Measurements from ENCODE around the gene CEMIP.

The CEMIP gene

DNA sequence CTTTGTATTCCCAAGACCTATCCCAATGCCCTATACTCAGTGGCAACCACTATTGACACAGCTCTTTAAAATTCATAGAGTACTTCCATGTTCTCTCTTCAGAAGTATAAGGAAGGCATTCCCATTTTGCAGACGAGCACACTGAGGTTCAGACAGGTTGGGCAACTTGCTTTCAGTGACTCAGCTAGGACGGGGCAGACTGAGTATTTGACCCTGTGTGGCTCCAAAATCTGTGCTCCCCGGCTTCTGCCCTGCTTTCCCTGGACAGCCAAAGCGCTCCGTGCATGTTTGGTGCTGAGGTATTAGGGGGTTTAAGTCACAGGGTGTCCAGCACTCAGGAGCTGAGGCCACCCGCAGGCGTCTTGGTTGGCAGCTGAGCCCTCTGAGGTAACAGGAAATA is 59.5 kb downstream of the CEMIP start (continued):
- TF ChIP-seq PRDM2 (tag by site-specific recombination; IDR thresholded peaks at IDR 0.05; ENCODE audit: borderline replicate concordance): no peak

DNA sequence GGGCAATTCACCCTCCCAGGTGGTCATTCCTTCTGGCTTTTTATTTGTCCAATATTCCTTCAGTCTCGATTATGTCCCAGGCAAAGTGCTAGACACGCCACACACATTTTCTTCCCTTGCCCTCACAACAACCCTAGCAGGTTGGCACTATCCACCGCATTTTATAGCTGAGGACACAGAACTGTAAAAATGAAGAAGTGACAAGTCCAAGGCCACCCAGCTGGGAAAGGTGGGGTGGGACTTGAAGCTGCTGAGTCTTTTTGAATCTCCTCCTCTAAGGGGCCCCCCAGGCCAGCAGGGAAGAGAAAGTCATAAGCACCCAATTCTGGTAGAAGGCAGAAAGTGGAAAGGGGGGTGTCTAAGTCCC is 60.6 kb downstream of the CEMIP start:
- ChIA-PET POLR2A (no interaction called here), CTCF (interaction anchor here (0.8 kb wide), 1 partner anchor 21 kb away, joined by 3 read pairs; no protein-coding TSS in a partner anchor)
- Histone ChIP-seq H3K9me3 (ENCODE audit: control insufficient read depth, insufficient read depth, low read depth, low read length) (no peaks in the 10 kb centered on the region), H3K4me3 (ENCODE audit: low read depth, low read length) (no peak overlapping the region), H3K36me3 (ENCODE audit: control insufficient read depth in 2 of 2, insufficient read depth in 1 of 2, low read length in 2 of 2) (no peaks in the 10 kb centered on the region), H3K4me1 (ENCODE audit: control insufficient read depth, insufficient read depth, low read length) (no peaks in the 10 kb centered on the region; the same call in 1 of the 2 replicates), H3K27ac (ENCODE audit: extremely low read depth, low read depth, low read length) (no peak overlapping the region)
- TF ChIP-seq ZNF777 (tag by site-specific recombination; IDR thresholded peaks at IDR 0.05; ENCODE audit: borderline replicate concordance): no peak
- TF ChIP-seq ZNF184 (tag by site-specific recombination; IDR thresholded peaks at IDR 0.05): no peak
- TF ChIP-seq, protein P1, sequence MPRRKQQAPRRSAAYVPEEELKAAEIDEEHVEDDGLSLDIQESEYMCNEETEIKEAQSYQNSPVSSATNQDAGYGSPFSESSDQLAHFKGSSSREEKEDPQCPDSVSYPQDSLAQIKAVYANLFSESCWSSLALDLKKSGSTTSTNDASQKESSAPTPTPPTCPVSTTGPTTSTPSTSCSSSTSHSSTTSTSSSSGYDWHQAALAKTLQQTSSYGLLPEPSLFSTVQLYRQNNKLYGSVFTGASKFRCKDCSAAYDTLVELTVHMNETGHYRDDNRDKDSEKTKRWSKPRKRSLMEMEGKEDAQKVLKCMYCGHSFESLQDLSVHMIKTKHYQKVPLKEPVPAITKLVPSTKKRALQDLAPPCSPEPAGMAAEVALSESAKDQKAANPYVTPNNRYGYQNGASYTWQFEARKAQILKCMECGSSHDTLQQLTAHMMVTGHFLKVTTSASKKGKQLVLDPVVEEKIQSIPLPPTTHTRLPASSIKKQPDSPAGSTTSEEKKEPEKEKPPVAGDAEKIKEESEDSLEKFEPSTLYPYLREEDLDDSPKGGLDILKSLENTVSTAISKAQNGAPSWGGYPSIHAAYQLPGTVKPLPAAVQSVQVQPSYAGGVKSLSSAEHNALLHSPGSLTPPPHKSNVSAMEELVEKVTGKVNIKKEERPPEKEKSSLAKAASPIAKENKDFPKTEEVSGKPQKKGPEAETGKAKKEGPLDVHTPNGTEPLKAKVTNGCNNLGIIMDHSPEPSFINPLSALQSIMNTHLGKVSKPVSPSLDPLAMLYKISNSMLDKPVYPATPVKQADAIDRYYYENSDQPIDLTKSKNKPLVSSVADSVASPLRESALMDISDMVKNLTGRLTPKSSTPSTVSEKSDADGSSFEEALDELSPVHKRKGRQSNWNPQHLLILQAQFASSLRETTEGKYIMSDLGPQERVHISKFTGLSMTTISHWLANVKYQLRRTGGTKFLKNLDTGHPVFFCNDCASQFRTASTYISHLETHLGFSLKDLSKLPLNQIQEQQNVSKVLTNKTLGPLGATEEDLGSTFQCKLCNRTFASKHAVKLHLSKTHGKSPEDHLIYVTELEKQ (tag by site-specific recombination; IDR thresholded peaks at IDR 0.05; ENCODE audit: borderline replicate concordance): no peak
- TF ChIP-seq ZNF530 (tag by site-specific recombination; IDR thresholded peaks at IDR 0.05; ENCODE audit: low read depth): no peak
- TF ChIP-seq ZNF791 (tag by site-specific recombination; IDR thresholded peaks at IDR 0.05): no peak
- no peak for TF ChIP-seq ZNF10 (tag by site-specific recombination; IDR thresholded peaks at IDR 0.05)
- no peak for TF ChIP-seq SETDB1 (IDR thresholded peaks at IDR 0.05; ENCODE audit: insufficient read length, low read length)
- TF ChIP-seq ZNF221 (tag by site-specific recombination; IDR thresholded peaks at IDR 0.05; ENCODE audit: borderline replicate concordance): no peak
- TF ChIP-seq ZBTB7A (tag by site-specific recombination; IDR thresholded peaks at IDR 0.05; ENCODE audit: low read depth): no peak
- no peak for TF ChIP-seq ZNF670 (tag by site-specific recombination; IDR thresholded peaks at IDR 0.05; ENCODE audit: low read depth)
- TF ChIP-seq ZNF311 (tag by site-specific recombination; IDR thresholded peaks at IDR 0.05; ENCODE audit: borderline replicate concordance): no peak
- TF ChIP-seq ZBTB49 (tag by site-specific recombination; IDR thresholded peaks at IDR 0.05; ENCODE audit: low read depth): no peak
- no peak for TF ChIP-seq ZNF585B (tag by site-specific recombination; IDR thresholded peaks at IDR 0.05)
- TF ChIP-seq ZNF214 (tag by site-specific recombination; IDR thresholded peaks at IDR 0.05; ENCODE audit: borderline replicate concordance): no peak
- no peak for TF ChIP-seq ZXDB (tag by site-specific recombination; IDR thresholded peaks at IDR 0.05)
- no peak for TF ChIP-seq GLIS1 (tag by site-specific recombination; IDR thresholded peaks at IDR 0.05)
- TF ChIP-seq ZNF341 (tag by site-specific recombination; IDR thresholded peaks at IDR 0.05; ENCODE audit: low read depth): no peak

All from HEK293 (cell line).